ENCODE data around the gene NPTN.

NPTN gene

DNA sequence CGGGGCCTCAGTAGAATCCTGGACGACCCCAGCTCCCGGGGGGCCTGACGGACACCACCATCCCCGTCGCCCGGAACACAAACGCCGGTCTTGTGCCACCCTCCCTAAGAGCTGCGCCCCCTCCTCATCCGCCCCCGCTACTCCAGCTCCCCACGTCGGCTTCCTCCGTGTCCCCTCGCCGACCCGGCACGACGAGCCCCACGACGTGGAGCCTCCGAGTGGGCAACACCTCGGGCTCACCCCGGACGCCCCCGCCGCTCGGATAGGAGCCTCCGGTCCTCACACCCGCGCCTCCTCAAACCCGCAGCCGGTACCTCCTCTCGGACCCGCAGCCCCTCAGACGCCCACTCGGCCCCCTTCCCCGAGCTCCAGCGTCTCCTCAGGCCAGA lies 525 bp downstream of the NPTN start:
- H3K27me3 ChIP-seq (ENCODE audit: insufficient read depth, low read length) = no peaks in the 10 kb centered on the region
- H2AFZ ChIP-seq (ENCODE audit: low read length, unreplicated experiment) = no peak overlapping the region
- H3K4me3 ChIP-seq (ENCODE audit: low read depth, low read length) = peak overlapping the region; percentile 88
- peaks cover 48% of the 10 kb centered on the region for H3K4me1 ChIP-seq (ENCODE audit: control insufficient read depth, insufficient read depth, low read length, unreplicated experiment)
- no peaks in the 10 kb centered on the region for H3K36me3 ChIP-seq (ENCODE audit: insufficient read depth, low read length)
- peaks cover 51% of the 10 kb centered on the region for H3K79me2 ChIP-seq (ENCODE audit: control insufficient read depth, insufficient read depth, low read length, unreplicated experiment)
- peak overlapping the region; percentile 48 for H3K27ac ChIP-seq (ENCODE audit: low read depth, low read length)

GRCh38 chr15:73631915-73632669 lies 1.1 kb downstream of the NPTN start:
- Histone ChIP-seq H3K27me3 (ENCODE audit: insufficient read depth, low read length) (no peaks in the 10 kb centered on the region), H3K36me3 (ENCODE audit: insufficient read depth, low read length) (no peaks in the 10 kb centered on the region), H3K4me1 (ENCODE audit: control insufficient read depth, insufficient read depth, low read length, unreplicated experiment) (peaks cover 50% of the 10 kb centered on the region), H3K79me2 (ENCODE audit: control insufficient read depth, insufficient read depth, low read length, unreplicated experiment) (peaks cover 57% of the 10 kb centered on the region), H3K27ac (ENCODE audit: low read depth, low read length) (peak overlapping the region; percentile 48), H3K4me3 (ENCODE audit: low read depth, low read length) (peak overlapping the region; percentile 88), H2AFZ (ENCODE audit: low read length, unreplicated experiment) (no peak overlapping the region)

DNA sequence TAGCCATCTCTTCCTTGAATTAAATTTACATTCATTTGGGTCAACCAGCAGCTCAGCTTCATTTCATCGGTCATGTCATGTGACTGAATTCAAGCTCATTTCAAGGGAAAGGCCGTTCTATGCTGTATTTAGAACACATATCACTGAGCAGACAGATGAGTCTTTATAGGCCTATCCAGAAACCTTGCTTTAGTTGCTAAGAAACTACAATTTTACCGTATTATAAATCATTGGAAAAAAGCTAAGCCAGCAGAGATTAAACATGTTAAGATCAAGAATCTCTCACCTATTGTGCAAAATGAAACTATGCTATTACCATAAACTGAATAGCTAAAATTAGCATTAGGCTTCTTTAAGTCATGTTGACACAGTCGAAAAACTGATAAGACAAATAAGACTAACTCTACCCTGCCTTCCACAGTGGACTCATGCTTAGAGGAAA lies 2.2 kb downstream of the NPTN start:
- Histone ChIP-seq H3K27me3 (ENCODE audit: insufficient read depth, low read length) (no peaks in the 10 kb centered on the region), H3K36me3 (ENCODE audit: insufficient read depth, low read length) (no peaks in the 10 kb centered on the region), H3K4me3 (ENCODE audit: low read depth, low read length) (peak overlapping the region; percentile 88), H3K27ac (ENCODE audit: low read depth, low read length) (0 out of 2 replicates have a peak overlapping the region, but pooled peaks have one; percentile 21), H2AFZ (ENCODE audit: low read length, unreplicated experiment) (no peak overlapping the region), H3K4me1 (ENCODE audit: control insufficient read depth, insufficient read depth, low read length, unreplicated experiment) (peaks cover 54% of the 10 kb centered on the region), H3K79me2 (ENCODE audit: control insufficient read depth, insufficient read depth, low read length, unreplicated experiment) (peaks cover 68% of the 10 kb centered on the region)

DNA sequence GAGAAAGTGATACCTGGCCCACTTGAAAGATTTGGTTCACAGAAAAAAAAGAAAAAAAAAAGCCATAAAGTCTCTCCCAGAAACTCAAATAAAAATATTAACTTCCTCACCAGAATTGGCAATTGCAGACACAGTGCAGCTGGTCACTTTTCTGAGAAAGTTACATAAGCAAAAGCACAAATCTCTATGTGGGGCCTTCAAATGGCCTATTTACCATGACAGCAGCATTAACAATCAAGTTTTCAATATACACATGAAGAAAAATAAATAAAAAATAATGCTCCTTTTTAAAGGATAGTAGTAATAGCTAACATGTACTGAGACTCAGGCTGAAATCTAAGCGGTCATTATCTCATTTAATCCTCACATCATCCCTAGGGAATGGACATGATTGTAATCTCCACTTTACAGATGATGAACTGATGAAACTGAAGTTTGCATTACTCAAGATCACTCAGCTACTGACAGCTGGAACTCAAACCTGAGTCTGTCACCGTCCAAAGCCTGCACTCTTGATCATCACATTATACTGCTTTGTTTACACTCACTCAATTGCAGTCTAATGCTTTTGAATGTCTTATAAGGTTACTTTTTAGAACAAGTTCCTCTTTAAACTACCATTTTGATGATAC lies 3.3 kb downstream of the NPTN start:
- Histone ChIP-seq H3K27ac (ENCODE audit: low read depth, low read length) (peak overlapping the region; percentile 6; the same call in 1 of the 2 replicates), H3K36me3 (ENCODE audit: insufficient read depth, low read length) (no peaks in the 10 kb centered on the region), H3K27me3 (ENCODE audit: insufficient read depth, low read length) (no peaks in the 10 kb centered on the region), H3K4me3 (ENCODE audit: low read depth, low read length) (peak overlapping the region; percentile 88), H2AFZ (ENCODE audit: low read length, unreplicated experiment) (no peak overlapping the region), H3K79me2 (ENCODE audit: control insufficient read depth, insufficient read depth, low read length, unreplicated experiment) (peaks cover 79% of the 10 kb centered on the region), H3K4me1 (ENCODE audit: control insufficient read depth, insufficient read depth, low read length, unreplicated experiment) (peaks cover 53% of the 10 kb centered on the region)

DNA sequence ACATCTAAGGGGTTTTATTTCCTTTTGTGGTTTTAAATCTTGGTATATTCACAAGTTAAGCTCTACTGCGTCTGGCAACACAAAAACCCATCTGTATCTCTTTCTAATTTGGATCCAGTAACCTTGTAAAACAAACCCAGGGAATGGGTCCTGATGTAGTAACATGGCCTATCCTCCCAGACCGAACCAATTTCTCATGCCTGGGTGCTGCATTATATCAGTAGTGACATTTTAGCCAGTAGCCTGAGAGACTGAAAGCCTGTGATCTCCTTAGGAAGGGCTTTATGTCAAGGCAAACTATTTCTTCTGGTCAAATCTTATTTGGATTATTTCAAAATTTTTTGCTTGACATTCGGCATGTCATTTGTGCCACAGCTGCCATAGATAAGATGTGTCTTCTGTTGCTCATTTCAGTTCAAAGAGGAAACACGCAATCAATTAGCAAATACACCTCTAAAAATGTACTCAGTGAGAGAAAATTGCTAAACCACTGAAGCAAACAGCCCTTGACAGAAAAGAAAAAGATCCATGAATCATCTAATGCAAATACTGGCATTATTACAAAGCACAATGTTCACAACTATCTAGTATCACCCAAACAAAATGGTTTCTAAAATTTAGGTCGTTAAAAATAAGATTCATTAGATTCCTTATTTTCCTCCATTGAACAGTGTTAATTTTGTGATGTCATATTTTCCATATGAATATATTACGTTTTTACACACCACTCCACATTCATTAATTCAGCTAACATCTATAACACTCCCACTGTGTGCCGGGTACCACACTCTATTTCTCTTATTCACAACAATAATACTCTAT lies 4.0 kb downstream of the NPTN start:
- H3K27me3 ChIP-seq (ENCODE audit: insufficient read depth, low read length) = no peaks in the 10 kb centered on the region
- peak overlapping the region; percentile 22; the same call in 1 of the 2 replicates for H3K4me3 ChIP-seq (ENCODE audit: low read depth, low read length)
- H3K36me3 ChIP-seq (ENCODE audit: insufficient read depth, low read length) = no peaks in the 10 kb centered on the region
- H2AFZ ChIP-seq (ENCODE audit: low read length, unreplicated experiment) = no peak overlapping the region
- H3K27ac ChIP-seq (ENCODE audit: low read depth, low read length) = no peak overlapping the region
- peaks cover 86% of the 10 kb centered on the region for H3K79me2 ChIP-seq (ENCODE audit: control insufficient read depth, insufficient read depth, low read length, unreplicated experiment)
- peaks cover 50% of the 10 kb centered on the region for H3K4me1 ChIP-seq (ENCODE audit: control insufficient read depth, insufficient read depth, low read length, unreplicated experiment)

GRCh38 chr15:73628102-73628501 lies 5.1 kb downstream of the NPTN start:
- no peak overlapping the region for H2AFZ ChIP-seq (ENCODE audit: low read length, unreplicated experiment)

DNA sequence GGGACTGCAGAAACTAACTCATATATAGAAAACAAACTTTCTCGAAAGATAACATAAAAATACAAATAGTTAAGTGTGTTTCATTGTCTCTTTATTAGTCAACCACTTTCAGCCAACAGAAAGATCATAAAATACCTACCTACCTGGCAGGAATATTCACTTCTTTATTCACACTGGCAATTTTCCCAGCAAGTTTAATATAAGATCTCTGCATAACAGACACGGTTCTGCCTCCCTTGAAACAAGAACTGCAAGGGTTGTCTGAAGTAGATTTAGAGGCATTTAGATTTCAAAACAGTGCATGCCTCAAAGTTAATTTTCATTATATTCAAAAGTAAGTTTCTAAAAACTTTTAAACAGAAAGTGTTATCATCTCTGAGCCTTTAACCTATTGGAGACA lies 7.1 kb downstream of the NPTN start:
- Histone ChIP-seq H3K27me3 (ENCODE audit: insufficient read depth, low read length) (no peaks in the 10 kb centered on the region), H3K79me2 (ENCODE audit: control insufficient read depth, insufficient read depth, low read length, unreplicated experiment) (peaks cover 99% of the 10 kb centered on the region), H3K27ac (ENCODE audit: low read depth, low read length) (no peak overlapping the region), H3K4me3 (ENCODE audit: low read depth, low read length) (no peak overlapping the region), H2AFZ (ENCODE audit: low read length, unreplicated experiment) (no peak overlapping the region), H3K4me1 (ENCODE audit: control insufficient read depth, insufficient read depth, low read length, unreplicated experiment) (peaks cover 42% of the 10 kb centered on the region), H3K36me3 (ENCODE audit: insufficient read depth, low read length) (no peaks in the 10 kb centered on the region)

More at GRCh38 chr15:73628102-73628501, 5.1 kb downstream of the NPTN start:
- no peaks in the 10 kb centered on the region for H3K36me3 ChIP-seq (ENCODE audit: insufficient read depth, low read length)
- no peak overlapping the region for H3K27ac ChIP-seq (ENCODE audit: low read depth, low read length)
- peaks cover 44% of the 10 kb centered on the region for H3K4me1 ChIP-seq (ENCODE audit: control insufficient read depth, insufficient read depth, low read length, unreplicated experiment)
- H3K4me3 ChIP-seq (ENCODE audit: low read depth, low read length) = no peak overlapping the region
- no peaks in the 10 kb centered on the region for H3K27me3 ChIP-seq (ENCODE audit: insufficient read depth, low read length)
- H3K79me2 ChIP-seq (ENCODE audit: control insufficient read depth, insufficient read depth, low read length, unreplicated experiment) = peaks cover 97% of the 10 kb centered on the region

GRCh38 chr15:73624530-73624929 lies 8.7 kb downstream of the NPTN start:
- Histone ChIP-seq H3K4me3 (ENCODE audit: low read depth, low read length) (no peak overlapping the region), H3K27ac (ENCODE audit: low read depth, low read length) (no peak overlapping the region), H3K4me1 (ENCODE audit: control insufficient read depth, insufficient read depth, low read length, unreplicated experiment) (peaks cover 27% of the 10 kb centered on the region), H3K36me3 (ENCODE audit: insufficient read depth, low read length) (no peaks in the 10 kb centered on the region), H3K27me3 (ENCODE audit: insufficient read depth, low read length) (no peaks in the 10 kb centered on the region), H2AFZ (ENCODE audit: low read length, unreplicated experiment) (no peak overlapping the region), H3K79me2 (ENCODE audit: control insufficient read depth, insufficient read depth, low read length, unreplicated experiment) (peaks cover 99% of the 10 kb centered on the region)

DNA sequence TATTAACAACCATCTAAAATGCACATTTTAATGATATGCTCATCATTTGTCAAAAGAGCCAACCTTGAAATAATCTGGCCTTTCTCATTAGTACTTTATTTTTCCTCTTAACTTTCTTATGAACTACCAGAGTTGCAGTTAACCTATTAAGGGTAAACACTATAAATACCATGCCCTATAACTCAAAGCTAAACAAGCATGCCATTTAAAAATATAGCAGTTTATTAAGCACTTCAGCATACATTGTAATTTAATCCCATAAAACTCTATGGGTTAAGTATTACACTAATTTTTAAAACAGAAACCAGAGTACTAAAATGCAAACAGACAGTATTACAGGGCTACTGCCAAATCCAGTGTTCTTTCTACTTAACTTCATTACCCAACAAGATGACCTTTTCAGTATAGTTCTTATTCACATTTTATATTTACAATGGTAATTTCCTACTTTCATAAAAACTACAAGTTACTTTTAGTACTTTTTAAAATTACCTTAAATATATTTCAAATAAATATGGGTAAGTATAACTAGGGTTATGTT lies 11.8 kb downstream of the NPTN start:
- no peaks in the 10 kb centered on the region for H3K27me3 ChIP-seq (ENCODE audit: insufficient read depth, low read length)
- no peak overlapping the region for H3K27ac ChIP-seq (ENCODE audit: low read depth, low read length)
- peaks cover 96% of the 10 kb centered on the region for H3K79me2 ChIP-seq (ENCODE audit: control insufficient read depth, insufficient read depth, low read length, unreplicated experiment)
- no peak overlapping the region for H3K4me3 ChIP-seq (ENCODE audit: low read depth, low read length)
- H3K4me1 ChIP-seq (ENCODE audit: control insufficient read depth, insufficient read depth, low read length, unreplicated experiment) = peaks cover 7% of the 10 kb centered on the region
- H3K36me3 ChIP-seq (ENCODE audit: insufficient read depth, low read length) = no peaks in the 10 kb centered on the region
- H2AFZ ChIP-seq (ENCODE audit: low read length, unreplicated experiment) = no peak overlapping the region

DNA sequence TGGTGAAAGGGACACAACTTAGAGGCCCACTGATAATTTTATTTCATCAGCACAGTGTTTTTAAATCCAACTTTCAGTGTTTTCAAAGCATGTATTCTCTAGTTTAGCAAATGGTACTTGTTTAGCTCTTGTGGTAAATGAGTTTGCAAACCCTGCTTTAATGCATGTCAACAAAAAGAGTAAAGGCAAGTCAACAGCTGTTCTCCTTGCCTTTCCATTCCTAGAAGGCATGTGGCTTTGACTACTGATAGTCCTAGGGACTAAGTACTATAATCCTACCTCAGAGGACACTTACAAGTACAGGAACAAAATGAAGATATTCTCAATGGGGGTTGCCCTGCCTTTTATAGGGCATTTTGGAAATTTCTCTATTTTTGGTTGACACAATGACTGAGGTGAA lies 13.1 kb downstream of the NPTN start:
- H3K27ac ChIP-seq (ENCODE audit: low read depth, low read length) = no peak overlapping the region
- peaks cover 96% of the 10 kb centered on the region for H3K79me2 ChIP-seq (ENCODE audit: control insufficient read depth, insufficient read depth, low read length, unreplicated experiment)
- no peak overlapping the region for H2AFZ ChIP-seq (ENCODE audit: low read length, unreplicated experiment)
- H3K4me1 ChIP-seq (ENCODE audit: control insufficient read depth, insufficient read depth, low read length, unreplicated experiment) = peaks cover 5% of the 10 kb centered on the region
- no peak overlapping the region for H3K4me3 ChIP-seq (ENCODE audit: low read depth, low read length)
- H3K36me3 ChIP-seq (ENCODE audit: insufficient read depth, low read length) = no peaks in the 10 kb centered on the region
- H3K27me3 ChIP-seq (ENCODE audit: insufficient read depth, low read length) = no peaks in the 10 kb centered on the region
